Measurements from ENCODE around the gene UBE2L3.
"Not testable (repeated sequence)": the region's sequence is repeated elsewhere in the genome, so short reads cannot be mapped to it uniquely, and the experiment has no call there.

The UBE2L3 gene

GRCh38 chr22:21559345-21560125 lies 8.0 kb upstream of the UBE2L3 start:
- not testable (repeated sequence) for H3K4me1 ChIP-seq (ENCODE audit: control insufficient read depth, insufficient read depth, low read length); H3K9me3 ChIP-seq (ENCODE audit: control insufficient read depth, low read length); H3K4me3 ChIP-seq (ENCODE audit: low read length); H3K9ac ChIP-seq (ENCODE audit: low read length); H3K27me3 ChIP-seq (ENCODE audit: control insufficient read depth, insufficient read depth, low read length); H3K36me3 ChIP-seq (ENCODE audit: control insufficient read depth, insufficient read depth, low read length)

GRCh38 chr22:21560657-21561056 lies 6.9 kb upstream of the UBE2L3 start:
- not testable (repeated sequence) for H3K36me3 ChIP-seq (ENCODE audit: control insufficient read depth, insufficient read depth, low read length); H3K9ac ChIP-seq (ENCODE audit: low read length); H3K4me3 ChIP-seq (ENCODE audit: low read length); H3K9me3 ChIP-seq (ENCODE audit: control insufficient read depth, low read length); H3K4me1 ChIP-seq (ENCODE audit: control insufficient read depth, insufficient read depth, low read length); H3K27me3 ChIP-seq (ENCODE audit: control insufficient read depth, insufficient read depth, low read length)

DNA sequence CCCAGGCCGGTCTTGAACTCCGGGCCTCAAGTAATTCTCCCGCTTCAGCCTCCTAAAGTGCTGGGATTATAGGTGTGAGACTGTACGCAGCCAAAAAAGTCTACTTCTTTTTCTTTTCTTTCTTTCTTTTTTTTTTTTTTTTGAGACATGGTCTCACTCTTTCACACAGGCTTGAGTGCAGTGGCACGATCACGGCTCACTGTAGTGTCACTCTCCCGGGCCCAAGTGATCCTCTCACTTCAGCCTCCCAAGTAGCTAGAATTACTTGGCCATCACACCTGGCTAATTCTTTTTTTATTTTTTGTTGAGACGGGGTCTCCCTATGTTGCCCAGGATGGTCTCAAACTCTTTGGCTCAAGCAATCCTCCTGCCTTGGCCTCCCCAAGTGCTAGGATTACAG lies 3.6 kb upstream of the UBE2L3 start:
- no peak overlapping the region for H3K9ac ChIP-seq (ENCODE audit: low read length)
- H3K4me3 ChIP-seq (ENCODE audit: low read length), result no peak overlapping the region
- H3K9me3 ChIP-seq (ENCODE audit: control insufficient read depth, low read length), result no peaks in the 10 kb centered on the region
- peaks cover 4% of the 10 kb centered on the region for H3K4me1 ChIP-seq (ENCODE audit: control insufficient read depth, insufficient read depth, low read length)
- no peaks in the 10 kb centered on the region for H3K36me3 ChIP-seq (ENCODE audit: control insufficient read depth, insufficient read depth, low read length)
- H3K27me3 ChIP-seq (ENCODE audit: control insufficient read depth, insufficient read depth, low read length), result no peaks in the 10 kb centered on the region

DNA sequence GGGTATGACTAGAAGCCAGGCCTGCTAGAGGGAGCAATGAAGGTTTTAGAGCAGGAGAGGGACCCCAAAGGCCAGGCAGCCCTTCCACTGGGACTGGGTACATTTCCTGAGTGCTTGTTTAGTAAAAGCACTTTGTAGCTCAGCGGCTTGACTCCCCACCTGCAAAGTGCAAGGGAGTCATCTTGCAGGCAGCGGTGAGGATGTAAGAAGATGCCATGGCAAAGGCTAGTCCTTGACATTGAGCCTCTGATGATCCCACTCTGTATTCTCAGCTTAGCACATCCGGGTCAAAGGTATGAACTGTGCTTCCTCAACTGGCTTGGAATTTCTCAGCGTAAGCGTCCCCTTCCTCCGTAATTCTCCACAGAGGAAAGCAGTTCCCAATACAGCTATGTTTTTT lies 3.1 kb upstream of the UBE2L3 start:
- no peak overlapping the region for H3K9ac ChIP-seq (ENCODE audit: low read length)
- H3K4me1 ChIP-seq (ENCODE audit: control insufficient read depth, insufficient read depth, low read length), result peaks cover 9% of the 10 kb centered on the region
- H3K9me3 ChIP-seq (ENCODE audit: control insufficient read depth, low read length), result no peaks in the 10 kb centered on the region

GRCh38 chr22:21568347-21569075 lies 997 bp downstream of the UBE2L3 start:
- H3K4me3 ChIP-seq (ENCODE audit: low read length), result peak overlapping the region; percentile 51
- H3K4me1 ChIP-seq (ENCODE audit: control insufficient read depth, insufficient read depth, low read length), result peaks cover 27% of the 10 kb centered on the region
- H3K27me3 ChIP-seq (ENCODE audit: control insufficient read depth, insufficient read depth, low read length), result no peaks in the 10 kb centered on the region
- peak overlapping the region; percentile 95 for H3K9ac ChIP-seq (ENCODE audit: low read length)
- H3K36me3 ChIP-seq (ENCODE audit: control insufficient read depth, insufficient read depth, low read length), result no peaks in the 10 kb centered on the region
- H3K9me3 ChIP-seq (ENCODE audit: control insufficient read depth, low read length), result no peaks in the 10 kb centered on the region

More for the DNA sequence above, 3.1 kb upstream of the UBE2L3 start:
- Histone ChIP-seq H3K27me3 (ENCODE audit: control insufficient read depth, insufficient read depth, low read length) (no peaks in the 10 kb centered on the region), H3K36me3 (ENCODE audit: control insufficient read depth, insufficient read depth, low read length) (no peaks in the 10 kb centered on the region), H3K4me3 (ENCODE audit: low read length) (no peak overlapping the region)

DNA sequence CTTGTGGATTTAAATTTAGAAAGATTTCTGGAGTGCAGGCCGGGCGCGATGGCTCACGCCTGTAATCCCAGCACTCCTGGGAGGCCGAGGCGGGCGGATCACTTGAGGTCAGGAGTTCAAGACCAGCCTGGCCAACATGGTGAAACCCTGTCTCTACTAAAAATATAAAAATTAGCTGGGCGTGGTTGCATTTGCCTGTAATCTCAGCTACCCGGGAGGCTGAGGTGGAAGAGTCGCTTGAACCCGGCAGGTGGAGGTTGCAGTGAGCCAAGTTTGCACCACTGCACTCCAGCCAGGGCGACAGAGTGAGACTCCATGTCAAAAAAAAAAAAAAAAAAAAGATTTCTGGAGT lies 1.5 kb downstream of the UBE2L3 start:
- Histone ChIP-seq H3K4me3 (ENCODE audit: low read length) (peak overlapping the region; percentile 51), H3K4me1 (ENCODE audit: control insufficient read depth, insufficient read depth, low read length) (peaks cover 32% of the 10 kb centered on the region), H3K9ac (ENCODE audit: low read length) (peak overlapping the region; percentile 95)
- not testable (repeated sequence) for H3K27me3 ChIP-seq (ENCODE audit: control insufficient read depth, insufficient read depth, low read length); H3K9me3 ChIP-seq (ENCODE audit: control insufficient read depth, low read length); H3K36me3 ChIP-seq (ENCODE audit: control insufficient read depth, insufficient read depth, low read length)

DNA sequence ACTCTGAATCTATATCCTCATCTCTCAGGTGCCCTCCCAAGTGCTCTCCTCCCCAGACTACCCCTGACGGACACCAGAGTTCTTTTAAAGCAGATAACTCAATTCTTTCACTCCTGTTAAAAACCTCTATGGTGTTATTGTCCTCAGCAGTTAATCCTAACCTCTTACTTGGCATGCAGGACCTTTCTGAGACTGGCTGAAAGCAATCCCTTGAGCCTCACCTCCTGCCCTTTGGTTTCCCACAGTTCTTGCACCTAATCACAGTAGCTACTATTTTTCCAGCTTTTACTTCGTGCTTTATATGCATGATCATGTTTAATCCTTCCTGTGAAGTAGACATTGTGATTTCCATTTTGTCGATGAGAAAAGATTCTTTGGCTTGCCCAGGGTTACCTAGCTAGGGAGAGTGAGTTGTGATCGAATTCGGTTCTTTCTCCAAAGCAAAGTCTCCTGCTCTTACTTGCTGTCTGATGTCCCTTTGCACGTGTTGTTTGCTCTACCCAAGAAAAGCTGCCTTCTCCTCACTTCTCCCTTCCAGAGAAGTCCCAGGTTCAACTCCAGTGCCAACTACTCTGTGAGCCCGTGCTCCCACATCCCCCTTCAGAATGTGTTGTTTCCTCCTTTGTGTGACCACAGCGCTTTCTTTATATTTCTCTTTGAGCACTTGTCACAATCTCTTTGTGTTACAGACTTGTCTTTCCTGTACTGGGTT lies 2.1 kb downstream of the UBE2L3 start:
- Histone ChIP-seq H3K4me1 (ENCODE audit: control insufficient read depth, insufficient read depth, low read length) (peaks cover 38% of the 10 kb centered on the region), H3K4me3 (ENCODE audit: low read length) (no peak overlapping the region), H3K36me3 (ENCODE audit: control insufficient read depth, insufficient read depth, low read length) (no peaks in the 10 kb centered on the region), H3K27me3 (ENCODE audit: control insufficient read depth, insufficient read depth, low read length) (no peaks in the 10 kb centered on the region), H3K9me3 (ENCODE audit: control insufficient read depth, low read length) (no peaks in the 10 kb centered on the region), H3K9ac (ENCODE audit: low read length) (peak overlapping the region; percentile 95)

GRCh38 chr22:21570398-21570797 lies 2.9 kb downstream of the UBE2L3 start:
- H3K36me3 ChIP-seq (ENCODE audit: control insufficient read depth, insufficient read depth, low read length), result no peaks in the 10 kb centered on the region
- H3K4me3 ChIP-seq (ENCODE audit: low read length), result no peak overlapping the region
- H3K9ac ChIP-seq (ENCODE audit: low read length), result peak overlapping the region; percentile 50
- peaks cover 38% of the 10 kb centered on the region for H3K4me1 ChIP-seq (ENCODE audit: control insufficient read depth, insufficient read depth, low read length)
- H3K27me3 ChIP-seq (ENCODE audit: control insufficient read depth, insufficient read depth, low read length), result no peaks in the 10 kb centered on the region
- no peaks in the 10 kb centered on the region for H3K9me3 ChIP-seq (ENCODE audit: control insufficient read depth, low read length)

DNA sequence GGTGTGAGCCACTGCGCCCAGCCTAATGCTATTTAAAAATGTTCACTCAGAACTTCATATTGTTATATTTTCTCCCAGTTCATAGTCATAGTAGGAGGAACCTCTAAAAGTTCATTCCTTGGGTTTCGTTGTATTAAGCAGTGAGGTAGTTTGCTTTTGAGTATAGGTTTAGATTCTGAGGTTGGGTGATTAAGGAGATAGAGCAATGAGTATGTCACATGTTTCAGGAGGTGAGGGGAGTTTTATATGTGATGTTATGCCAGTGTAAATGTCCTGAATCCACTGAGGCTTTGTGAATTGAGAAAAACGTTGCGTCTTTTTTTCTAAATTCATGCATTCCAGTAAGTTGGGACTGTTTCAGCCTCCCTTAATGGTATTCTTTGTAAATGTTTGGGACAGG lies 4.2 kb downstream of the UBE2L3 start:
- no peaks in the 10 kb centered on the region for H3K9me3 ChIP-seq (ENCODE audit: control insufficient read depth, low read length)
- H3K27me3 ChIP-seq (ENCODE audit: control insufficient read depth, insufficient read depth, low read length), result no peaks in the 10 kb centered on the region
- H3K4me1 ChIP-seq (ENCODE audit: control insufficient read depth, insufficient read depth, low read length), result peaks cover 38% of the 10 kb centered on the region
- no peak overlapping the region for H3K4me3 ChIP-seq (ENCODE audit: low read length)
- no peaks in the 10 kb centered on the region for H3K36me3 ChIP-seq (ENCODE audit: control insufficient read depth, insufficient read depth, low read length)
- no peak overlapping the region for H3K9ac ChIP-seq (ENCODE audit: low read length)

DNA sequence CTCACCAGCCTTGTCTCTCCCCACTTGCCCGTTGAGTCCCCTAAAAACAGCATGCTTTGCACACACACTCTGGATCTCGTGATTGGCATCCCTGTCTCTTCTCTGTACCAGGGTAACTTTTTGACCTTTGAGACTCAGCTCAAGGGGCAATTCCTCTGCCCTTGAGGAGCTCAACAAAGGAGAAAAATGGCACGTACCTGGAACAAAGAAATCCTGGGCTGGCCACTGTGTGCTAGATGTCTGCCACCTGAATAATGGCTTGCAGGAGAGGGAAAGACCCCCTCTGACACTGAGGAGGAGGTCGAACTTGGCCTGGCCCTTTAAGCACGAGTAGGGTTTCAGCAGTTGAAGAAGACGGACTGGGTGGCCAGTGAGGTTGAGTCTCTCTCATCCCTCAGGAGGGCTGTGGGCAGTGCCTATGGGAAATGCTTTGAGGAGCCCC lies 5.8 kb downstream of the UBE2L3 start:
- no peak overlapping the region for H3K4me3 ChIP-seq (ENCODE audit: low read length)
- H3K36me3 ChIP-seq (ENCODE audit: control insufficient read depth, insufficient read depth, low read length), result no peaks in the 10 kb centered on the region
- no peaks in the 10 kb centered on the region for H3K27me3 ChIP-seq (ENCODE audit: control insufficient read depth, insufficient read depth, low read length)
- peaks cover 47% of the 10 kb centered on the region for H3K4me1 ChIP-seq (ENCODE audit: control insufficient read depth, insufficient read depth, low read length)
- no peak overlapping the region for H3K9ac ChIP-seq (ENCODE audit: low read length)
- no peaks in the 10 kb centered on the region for H3K9me3 ChIP-seq (ENCODE audit: control insufficient read depth, low read length)

- H3K27me3 ChIP-seq (ENCODE audit: control insufficient read depth, insufficient read depth, low read length), result no peaks in the 10 kb centered on the region
- no peaks in the 10 kb centered on the region for H3K36me3 ChIP-seq (ENCODE audit: control insufficient read depth, insufficient read depth, low read length)
- H3K4me1 ChIP-seq (ENCODE audit: control insufficient read depth, insufficient read depth, low read length), result peaks cover 47% of the 10 kb centered on the region
- H3K9ac ChIP-seq (ENCODE audit: low read length), result no peak overlapping the region
- H3K4me3 ChIP-seq (ENCODE audit: low read length), result no peak overlapping the region
- no peaks in the 10 kb centered on the region for H3K9me3 ChIP-seq (ENCODE audit: control insufficient read depth, low read length)
Measured at GRCh38 chr22:21573750-21574494, 6.4 kb downstream of the UBE2L3 start.
